GM04504 (cell line): Measurements from ENCODE around the gene PAEP.

Experiments used
- DNase-seq: peaks from one replicate; pipeline ENCODE4 v3.0.0-alpha.2; 2012; ENCODE audit warnings: low read depth

Gene PAEP

DNA sequence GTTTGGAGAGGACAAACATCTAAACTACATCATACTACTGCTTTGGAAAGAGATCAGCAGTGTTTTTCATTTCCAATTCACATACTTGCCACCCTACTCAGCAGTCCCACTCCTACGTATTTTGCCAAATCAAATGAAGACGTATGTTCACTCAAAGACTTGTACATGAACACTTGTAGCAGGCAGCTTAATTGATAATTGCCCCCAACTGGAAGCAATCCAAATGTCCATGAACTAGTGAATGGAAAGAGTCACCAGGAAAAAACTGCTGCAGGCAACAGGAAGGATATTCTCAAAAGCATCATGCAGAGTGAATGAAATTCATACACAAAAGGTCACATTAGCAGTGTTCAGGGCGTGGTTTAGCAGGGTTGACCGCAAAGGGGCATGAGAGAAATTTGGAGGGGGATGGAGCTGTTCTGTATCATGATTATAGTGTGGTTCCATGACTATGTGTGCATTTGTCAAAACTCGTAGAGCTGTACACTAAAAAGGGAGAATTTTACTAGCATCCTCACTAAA, 38.8 kb downstream of the PAEP start:
- DNase-seq: no peak

DNA sequence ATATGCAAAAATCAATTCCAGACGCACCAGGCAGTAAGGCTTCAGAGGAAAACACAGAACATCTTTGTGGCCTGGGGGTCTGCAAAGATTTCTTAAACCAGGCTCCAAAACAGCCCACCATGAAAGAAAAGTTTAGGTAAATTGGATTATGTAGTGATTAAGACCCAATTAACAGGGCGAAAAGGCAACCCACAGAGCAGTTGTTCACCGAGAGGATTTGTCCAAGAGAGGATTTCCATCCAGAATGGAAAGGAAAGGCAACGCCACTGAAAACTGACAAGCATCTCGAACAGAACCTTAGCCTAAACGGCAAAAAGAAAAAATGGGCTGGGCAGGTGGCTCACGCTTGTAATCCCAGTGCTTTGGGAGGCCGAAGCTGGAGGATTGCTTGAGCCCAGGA, 40.4 kb downstream of the PAEP start:
- no peak for DNase-seq

DNA sequence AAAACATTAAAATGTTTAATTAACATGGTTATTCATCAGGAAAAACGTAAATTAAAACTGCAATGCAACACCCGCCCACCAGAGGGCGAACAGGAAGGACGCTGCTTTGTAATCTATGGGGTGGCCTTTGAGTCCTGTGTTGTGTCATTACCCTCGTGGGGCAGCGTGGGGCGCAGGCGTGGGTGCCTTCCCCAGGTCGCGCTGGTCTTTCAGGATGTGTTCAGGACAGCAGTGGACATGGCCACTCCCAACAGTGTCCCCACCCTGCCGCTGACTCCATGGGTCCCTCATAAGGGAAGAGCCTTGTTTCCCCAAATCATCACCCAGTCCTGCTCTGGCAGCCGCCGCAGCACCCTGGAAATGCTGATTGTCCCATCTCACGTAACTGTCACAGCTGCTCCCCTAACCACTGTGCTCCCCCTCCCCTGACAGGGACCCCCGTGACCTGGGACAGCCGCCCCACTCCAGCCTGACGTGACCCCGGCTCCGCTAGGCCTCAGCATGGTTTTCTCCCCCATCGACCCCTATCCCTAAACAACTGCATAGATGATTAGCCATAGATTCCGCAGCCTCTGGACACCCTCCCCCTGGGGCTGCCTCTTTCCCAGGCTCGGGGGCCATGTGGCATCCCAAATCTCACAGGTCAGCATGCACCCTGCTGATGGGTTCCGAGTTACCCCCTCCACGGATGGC, 41.4 kb downstream of the PAEP start:
- no peak for DNase-seq

DNA sequence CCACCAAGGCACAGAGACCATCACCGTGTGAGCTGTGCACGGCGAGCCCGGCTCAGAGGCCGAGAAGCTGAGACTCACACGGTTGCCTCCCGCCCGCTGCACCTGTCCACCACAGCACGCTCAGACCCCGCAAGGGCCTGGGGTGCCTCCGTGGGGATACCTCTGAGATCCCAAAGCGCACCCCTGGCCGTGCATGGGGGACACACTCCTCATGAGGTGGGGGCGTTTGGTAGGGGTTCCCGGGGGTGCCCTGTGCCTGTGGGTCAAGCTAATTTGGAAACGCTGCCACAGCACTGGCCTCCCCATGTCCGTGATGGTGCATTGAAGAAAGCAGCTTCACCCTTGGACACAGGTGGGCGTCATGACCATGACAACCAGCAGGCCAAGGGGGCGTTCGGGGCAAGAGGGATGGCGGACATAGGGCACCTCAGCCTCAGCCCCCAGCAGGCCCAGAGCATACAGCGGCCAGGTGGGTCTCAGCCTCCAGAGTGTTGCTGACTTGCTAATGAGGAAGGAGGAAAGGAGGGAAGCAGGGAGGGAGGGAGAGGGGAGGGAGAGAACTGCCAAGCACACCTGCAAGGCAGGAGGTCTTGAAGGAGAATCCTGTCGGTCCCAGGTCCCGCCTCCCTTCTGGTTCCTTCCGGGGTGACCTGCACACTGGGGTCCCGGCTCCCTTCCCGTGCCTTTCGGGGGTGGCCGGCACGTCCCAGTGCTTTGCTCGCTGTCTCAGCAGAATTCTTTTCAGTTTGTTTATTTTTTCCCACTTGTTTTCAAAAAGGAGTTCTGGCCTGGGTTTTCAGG, 43.1 kb downstream of the PAEP start:
- DNase-seq: no peak

DNA sequence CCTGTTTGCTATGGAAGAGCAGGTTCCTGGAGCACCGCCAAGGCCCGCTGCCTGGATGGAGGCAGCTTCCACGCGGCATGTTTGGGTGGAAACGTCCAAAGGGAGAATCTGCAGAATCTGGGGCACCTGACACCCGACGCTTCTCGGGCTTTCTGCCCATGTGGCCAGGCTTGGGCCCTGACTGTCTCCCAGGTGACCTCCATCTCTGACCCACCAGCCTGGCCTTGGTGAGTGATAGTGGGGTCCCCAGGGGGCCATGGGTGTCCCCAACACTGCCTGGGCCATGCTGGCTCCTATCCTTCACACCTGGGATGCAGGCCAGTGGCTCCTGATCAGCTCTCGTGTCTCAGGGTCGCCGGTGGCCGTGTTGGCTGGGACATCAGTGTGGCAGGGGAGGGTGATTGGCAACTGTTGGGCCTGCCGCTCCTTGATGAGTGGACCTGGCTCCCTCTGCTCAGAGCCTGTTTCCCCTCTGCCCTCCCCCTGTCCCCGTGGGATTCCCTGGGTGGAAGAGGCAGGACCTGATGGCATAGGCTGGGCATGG, 43.8 kb downstream of the PAEP start:
- DNase-seq: no peak

DNA sequence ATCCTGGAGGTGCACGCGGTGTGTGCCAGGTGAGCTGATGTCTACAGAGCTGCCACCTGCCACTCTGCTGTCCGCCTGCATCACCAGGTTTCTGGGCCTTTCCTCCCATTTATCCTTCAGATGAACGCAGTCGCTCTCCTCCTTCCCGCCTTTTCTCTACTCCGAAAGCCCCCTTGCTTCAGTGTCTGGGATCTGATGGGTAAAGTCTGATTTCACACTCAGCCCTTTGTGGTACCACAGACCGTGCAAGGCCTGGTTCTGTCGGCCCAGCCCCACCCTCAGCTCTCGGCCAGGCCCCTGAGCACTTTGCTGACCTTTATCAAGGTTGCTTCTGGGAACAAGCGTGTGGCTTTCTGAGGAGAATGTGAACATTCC, 45.3 kb downstream of the PAEP start:
- no peak for DNase-seq

DNA sequence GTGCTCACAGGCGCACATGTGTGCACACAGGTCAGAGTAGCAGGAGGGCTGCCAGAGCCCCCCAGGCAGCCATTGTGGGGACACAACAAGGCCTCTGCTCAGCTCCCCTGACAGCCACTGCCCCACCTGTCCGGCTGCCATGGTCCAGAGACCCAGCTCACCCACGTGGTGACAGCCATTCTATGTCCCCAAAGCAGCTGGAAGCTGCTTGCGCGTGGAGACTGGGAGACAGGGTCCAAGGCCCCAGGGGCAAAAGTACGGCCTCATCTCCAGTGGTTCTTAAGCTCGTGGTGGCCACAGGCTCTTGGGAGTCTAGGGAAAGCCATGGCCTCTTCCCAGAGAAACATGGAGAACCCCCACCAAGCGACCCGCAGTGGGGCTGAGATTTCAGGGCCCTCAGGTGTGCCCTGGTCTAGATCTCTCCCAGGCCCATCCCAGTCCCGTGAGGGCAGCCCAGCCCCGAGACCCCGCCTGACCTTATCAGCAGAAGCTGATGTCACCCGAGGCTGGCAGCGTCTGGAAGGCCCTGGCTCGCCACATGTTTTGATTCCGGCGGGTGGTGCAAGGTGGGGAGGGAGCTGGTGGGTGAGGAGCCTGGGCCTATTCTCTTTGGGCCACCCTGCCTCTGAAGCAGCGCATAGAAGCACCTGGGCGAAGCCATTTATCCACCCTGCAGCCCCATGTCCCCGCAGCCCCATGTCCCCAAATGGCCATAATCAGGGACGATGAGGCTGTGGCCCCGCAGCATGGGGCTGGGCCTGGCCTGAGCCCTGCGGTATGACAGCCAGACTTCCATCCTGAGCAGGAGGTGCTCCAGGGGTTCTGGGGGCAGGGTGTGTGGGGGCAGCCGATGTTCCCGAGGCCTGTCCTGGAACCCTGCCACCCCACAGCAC, 46.1 kb downstream of the PAEP start:
- no peak for DNase-seq

DNA sequence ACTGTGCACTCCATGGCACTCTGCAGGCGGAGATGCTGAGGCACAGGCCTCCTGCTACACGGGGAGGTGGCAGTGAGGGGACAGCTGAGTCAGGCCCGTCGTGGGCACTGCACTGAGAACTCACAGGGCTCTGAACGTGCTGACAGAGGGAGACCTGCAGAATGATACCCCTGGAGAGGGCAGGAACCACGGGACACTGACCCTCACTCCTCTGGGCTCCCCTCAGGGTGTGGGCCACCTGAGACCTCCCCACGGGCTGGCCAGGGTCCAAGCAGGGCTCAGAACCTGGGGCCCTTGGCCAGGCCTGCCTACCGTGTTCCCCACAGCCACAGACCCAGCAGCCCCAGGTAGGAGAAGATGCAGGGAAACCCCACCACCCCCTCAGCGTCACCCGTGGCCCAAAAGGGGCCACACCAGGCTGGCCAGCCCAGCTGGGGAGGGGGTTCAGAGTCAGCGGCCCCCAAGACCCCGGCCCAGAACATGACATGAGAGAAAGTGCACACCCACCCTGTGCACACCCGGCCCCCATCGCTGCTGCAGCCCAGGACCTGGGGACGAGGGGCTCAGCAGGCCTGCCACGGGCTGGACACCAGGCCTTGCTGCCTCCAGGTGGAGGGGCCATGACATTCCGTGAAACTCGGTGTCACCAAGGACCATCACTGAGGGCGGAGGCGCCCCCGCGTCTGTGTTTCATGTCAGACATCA, 46.9 kb downstream of the PAEP start:
- DNase-seq: no peak

DNA sequence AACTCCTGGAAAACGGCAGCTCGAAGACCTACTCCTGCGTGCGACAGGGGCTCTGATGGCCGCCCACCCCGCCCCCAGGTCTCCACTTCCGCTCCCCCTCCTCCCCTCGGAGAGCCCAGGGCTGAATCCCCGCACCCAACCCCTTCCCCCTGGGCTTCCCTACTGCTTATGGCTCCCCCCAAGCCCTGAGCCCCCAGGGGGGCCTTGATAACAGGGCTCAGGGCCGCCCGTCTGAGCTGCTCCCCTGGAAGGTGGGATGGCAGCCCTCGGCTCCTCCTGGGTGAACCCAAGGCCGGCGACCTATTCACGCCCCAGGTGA, 47.4 kb downstream of the PAEP start:
- DNase-seq: no peak

DNA sequence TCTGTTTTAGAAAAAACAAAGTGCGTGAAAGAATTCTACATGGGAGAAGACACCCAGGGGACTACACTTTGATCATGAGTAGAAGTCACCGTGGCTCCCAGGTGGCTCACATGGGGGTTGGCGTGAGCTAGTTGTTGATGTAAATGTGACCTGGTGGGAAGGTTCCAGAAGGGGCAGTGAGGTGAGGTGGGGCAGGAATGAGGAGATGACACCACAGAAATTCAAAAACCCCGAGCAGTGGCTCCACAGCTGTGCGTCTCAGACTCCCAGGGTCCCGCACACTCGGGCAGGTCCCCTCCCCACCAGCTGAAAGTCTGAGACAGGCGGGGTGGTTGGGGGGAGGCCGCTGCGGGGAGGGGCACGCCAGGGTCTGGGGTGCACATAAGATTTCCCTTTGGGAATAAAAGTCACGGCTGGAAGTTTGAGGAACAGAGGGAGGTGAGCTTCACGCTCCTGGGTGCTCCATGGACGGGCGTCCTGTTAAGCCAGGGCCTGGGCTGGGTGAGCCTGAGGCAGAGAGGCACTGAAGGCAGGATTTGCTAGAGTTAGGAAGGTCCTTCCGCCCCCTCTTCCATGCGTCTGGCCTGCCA, 47.9 kb downstream of the PAEP start:
- no peak for DNase-seq

DNA sequence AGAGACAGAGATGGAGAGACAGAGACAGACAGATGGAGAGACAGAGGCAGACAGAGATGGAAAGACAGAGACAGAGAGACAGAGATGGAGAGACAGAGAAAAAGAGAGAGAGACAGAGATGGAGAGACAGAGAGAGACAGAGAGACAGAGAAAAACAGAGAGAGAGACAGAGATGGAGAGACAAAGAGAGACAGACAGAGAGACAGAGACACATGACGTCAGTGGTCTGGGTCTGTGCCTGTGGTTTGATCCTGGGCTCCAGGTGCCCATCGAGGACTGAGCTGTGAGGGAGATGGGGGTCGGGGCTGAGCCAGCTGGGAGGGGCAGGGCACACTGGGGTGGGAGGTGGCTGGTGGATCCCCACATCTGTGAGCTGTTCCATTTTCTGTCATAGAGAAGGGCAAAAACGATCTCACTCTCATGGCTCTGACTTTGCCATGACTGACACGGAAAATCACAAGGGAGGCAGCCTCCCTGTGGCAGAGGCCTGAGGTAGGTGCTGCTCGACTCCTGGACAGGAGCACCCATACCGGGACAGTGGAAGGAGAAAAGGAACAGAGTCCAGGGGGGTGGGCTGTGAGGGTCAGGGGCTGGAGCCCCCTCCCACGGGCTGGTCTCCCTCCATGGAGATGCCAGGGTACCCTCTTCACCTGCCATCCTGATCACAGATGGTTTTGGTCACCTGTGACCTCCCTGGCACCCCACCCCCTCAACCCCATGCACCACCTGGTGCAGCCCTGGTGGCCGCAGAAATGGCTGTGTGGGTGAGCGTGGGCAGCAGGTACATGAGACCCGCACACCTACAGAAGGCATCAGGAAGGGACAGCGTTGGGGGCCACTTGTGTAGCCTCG, 49.0 kb downstream of the PAEP start:
- no peak for DNase-seq

DNA sequence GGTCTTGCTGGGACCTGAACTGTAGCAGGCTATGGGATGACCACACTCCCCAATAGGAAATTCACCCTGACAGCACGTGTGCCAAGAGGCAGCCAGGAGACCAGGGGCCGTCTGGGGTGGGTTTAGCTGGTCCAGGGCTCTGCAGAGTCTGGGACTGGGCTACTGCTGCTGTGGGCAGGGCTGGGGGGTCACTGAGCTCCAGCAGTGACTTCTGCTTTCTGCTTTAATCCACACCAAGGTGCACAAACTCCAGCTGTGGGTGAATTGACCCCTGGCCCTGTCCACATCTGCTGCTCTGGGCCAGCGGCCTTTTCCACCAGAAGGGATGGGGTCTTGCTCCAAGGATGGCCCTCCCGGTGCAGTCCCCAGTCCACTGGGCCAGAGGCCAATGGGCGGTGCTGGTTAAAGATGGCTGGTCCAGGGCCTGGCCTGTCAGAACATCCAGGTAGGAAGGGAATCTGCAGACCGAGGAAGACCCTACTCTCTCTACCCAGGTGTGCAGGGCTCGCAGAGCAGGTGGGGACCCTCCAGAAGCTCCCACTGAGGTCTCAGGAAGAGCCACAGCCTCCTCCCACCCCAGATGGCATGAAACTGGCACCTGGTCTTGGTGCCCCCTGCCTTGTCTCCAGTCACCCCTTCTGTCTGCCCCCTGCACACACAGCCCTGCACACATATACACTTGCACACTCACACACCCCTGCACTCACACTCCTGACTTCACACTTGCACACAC, 49.8 kb downstream of the PAEP start:
- no peak for DNase-seq

DNA sequence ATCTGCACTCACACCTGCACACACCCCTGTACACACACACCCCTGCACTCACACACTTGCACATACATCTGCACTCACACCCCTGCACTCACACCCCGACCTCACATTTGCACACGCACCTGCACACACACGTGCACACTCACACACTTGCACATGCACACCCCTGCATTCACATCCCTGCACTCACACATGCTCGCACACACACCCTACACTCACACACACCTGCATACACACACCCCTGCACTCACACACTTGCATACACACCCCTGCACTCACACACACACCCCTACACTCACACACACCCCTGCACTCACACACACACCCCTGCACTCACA, 50.3 kb downstream of the PAEP start:
- no peak for DNase-seq

DNA sequence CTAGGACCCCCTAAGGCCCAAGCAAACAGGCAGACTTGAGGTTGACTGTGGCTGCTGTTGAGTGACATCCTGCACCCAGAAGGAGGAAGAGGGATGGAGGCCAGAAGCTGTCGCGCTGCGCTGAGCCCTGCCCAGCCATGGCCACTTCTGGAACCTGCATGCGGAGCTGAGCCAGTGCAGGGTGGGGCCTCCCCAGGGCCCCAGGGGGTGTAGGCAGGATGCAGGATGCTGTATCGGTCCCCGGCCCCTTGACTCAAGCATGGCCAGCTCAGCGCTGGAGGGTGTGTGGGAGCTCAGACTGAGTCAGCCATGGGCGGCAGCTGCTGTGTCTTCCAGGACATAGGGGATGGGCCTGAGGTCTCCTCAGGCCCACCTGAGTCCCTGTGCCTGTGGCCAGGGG, 50.9 kb downstream of the PAEP start:
- no peak for DNase-seq

DNA sequence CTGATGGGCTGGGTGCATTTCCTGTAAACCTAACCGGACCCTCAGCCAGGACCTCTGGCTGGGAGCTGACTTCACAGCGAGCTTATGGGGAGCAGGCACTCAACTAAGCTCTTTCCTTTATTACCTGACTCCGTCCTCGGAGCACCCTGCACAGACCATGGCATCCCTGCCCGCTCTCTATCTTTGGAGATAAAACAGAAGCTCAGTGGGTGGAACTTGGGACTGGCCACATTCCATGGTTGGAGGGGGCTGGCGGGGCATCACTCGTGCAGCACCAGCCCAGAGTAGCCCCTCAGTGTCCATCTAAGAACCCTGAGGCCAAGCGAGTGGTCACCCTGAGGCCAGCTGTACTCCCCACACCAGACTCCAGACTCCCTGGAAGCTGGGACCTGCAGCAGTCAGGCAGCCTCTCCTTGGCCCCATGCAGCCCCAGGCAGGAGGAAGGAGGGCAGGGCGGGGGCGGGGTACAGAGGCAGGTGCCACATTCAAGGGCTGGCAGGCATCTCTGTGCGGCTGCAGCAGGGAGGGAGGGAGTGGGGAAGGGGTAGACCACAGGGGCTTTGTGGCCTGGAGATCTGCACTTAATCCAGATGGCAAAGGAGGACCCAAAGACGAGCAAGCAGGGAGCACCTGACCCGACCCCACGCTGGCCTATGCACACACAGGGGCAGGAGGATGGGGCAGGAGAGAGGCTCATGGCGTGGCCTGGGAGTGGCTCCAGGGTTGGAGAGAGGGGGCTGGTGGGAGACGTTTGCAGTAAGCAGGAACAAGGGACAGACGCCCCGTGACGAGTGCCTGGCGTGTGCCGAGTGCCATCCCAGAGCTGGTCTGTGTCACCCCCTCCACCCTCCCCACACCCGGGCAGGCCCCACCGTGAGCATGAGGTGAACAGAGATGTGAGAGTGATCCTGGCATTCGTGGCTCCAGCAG, 51.7 kb downstream of the PAEP start:
- DNase-seq: no peak

DNA sequence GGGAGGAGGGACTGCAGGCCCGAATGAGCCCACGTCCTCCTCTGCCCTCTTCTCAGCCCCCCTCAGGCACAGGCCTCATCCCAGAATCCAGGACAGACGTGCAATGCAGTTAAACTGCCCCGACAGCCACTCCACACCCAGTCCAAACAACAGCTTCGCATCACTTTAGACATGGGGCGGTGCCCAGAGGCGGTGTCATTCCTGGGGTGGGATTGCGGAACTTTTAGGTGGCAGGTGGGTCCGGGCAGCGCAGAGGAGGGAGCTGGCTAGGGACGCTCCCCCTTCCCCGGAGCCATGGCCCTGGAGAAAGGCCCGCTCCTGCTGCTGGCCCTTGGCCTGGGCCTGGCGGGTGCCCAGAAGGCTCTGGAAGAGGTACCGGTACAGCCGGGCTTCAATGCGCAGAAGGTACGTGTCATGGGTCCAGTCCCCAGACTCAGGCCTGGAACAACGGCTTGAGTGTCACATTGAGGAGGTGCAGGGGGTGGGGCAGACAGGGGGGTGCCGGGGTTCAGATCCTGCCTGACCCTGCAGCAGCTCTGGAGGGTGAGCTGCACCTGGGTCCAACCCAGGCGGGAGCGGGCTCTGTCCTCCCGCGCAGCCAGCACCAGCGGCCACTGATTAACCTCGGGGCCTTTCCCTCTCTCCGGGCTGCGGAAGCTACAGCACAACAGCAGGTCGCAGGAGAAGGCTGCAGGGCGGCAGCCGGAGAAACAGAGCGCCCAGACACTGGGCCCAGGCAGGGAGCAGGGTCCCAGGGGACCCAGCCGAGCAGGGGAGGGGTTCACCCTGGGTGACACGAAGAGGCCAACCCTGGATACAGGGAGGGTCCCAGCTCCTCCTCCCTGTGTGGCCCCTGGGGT, 52.6 kb downstream of the PAEP start:
- no peak for DNase-seq

DNA sequence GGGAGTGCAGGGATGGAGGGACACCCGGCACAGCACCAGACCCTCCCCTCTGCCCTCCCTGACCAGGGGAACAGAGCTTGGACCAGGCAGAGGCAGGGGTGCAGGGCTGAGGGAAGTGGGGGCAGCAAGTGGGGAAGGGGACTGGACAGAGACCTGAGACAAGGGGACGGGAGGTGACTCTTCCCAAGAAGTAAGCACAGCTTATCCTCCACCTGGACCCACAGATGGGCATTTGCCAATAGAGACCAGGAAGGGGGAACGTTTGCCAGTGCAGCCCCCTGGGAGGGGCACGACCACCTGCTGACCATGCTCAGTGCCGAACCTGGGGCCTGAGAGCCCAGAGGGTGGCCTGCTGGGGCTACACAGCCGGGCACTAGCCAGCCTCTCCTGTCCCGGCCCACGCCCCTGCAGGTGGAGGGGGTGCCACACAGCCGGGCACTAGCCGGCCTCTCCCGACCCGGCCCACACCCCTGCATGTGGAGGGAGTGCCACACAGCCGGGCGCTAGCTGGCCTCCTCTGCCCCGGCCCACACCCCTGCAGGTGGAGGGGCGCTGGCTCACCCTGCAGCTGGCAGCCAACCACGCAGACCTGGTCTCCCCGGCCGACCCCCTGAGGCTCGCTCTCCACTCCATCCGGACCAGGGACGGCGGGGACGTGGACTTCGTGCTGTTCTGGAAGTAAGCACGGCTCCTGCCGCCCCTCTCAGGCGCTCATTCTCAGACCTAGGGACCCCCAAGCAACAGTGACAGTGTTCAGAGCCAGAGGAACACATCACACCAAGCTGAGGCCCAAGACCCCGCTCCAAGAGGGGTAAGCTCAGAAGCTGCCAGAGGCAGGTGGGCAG, 53.5 kb downstream of the PAEP start:
- no peak for DNase-seq
